Mucosa of rectum (tissue), 2 donors: ENCODE results near the gene LRRC32.

Source experiments
- H3K27ac ChIP-seq, 2 donors: one replicate each; pipeline ENCODE4 v1.7.0; 2013; ENCODE audit warnings: inconsistent platforms in 2 of 2, low read depth in 2 of 2, low read length in 2 of 2
- H3K27me3 ChIP-seq, 2 donors: one replicate each; pipeline ENCODE4 v1.7.0; 2013; ENCODE audit warnings: low read length in 2 of 2; ENCODE audit not compliant: control insufficient read depth in 2 of 2, insufficient read depth in 2 of 2
- H3K36me3 ChIP-seq, 2 donors: one replicate each; pipeline ENCODE4 v1.7.0; 2013; ENCODE audit warnings: low read length in 2 of 2; ENCODE audit not compliant: control insufficient read depth in 2 of 2, insufficient read depth in 2 of 2
- H3K4me1 ChIP-seq, 2 donors: one replicate each; pipeline ENCODE4 v1.7.0; 2013; ENCODE audit warnings: low read length in 2 of 2, mild to moderate bottlenecking in 1 of 2; ENCODE audit not compliant: control insufficient read depth in 2 of 2, insufficient read depth in 2 of 2
- H3K4me3 ChIP-seq, 2 donors: one replicate each; pipeline ENCODE4 v1.7.0; 2013; ENCODE audit warnings: low read length in 2 of 2
- H3K9ac ChIP-seq, 2 donors: one replicate each; pipeline ENCODE4 v1.7.0; 2013; ENCODE audit warnings: low read length in 2 of 2, low read depth in 1 of 2, mild to moderate bottlenecking in 1 of 2
- H3K9me3 ChIP-seq, 2 donors: one replicate each; pipeline ENCODE4 v1.7.0; 2013; ENCODE audit warnings: low read length in 2 of 2; ENCODE audit not compliant: control insufficient read depth in 2 of 2
- donor health status: healthy.
- donor health status: Normal muscosa, but diverticular disease.

Gene LRRC32

GRCh38 chr11:76638270-76639197, 32.0 kb downstream of the LRRC32 start:
- Histone ChIP-seq H3K9me3 (no peaks in the 10 kb centered on the region), H3K4me1 (peaks cover 0 to 4% of the 10 kb centered on the region in 2 donors), H3K4me3 (no peak overlapping the region), H3K27me3 (no peaks in the 10 kb centered on the region), H3K36me3 (no peaks in the 10 kb centered on the region), H3K9ac (no peak overlapping the region), H3K27ac (no peak overlapping the region)

GRCh38 chr11:76637491-76638269, 32.9 kb downstream of the LRRC32 start:
- Histone ChIP-seq H3K36me3 (no peaks in the 10 kb centered on the region), H3K4me3 (no peak overlapping the region), H3K9me3 (no peaks in the 10 kb centered on the region), H3K27ac (no peak overlapping the region), H3K27me3 (no peaks in the 10 kb centered on the region), H3K4me1 (peaks cover 0 to 4% of the 10 kb centered on the region in 2 donors), H3K9ac (no peak overlapping the region)

GRCh38 chr11:76636826-76637460, 33.6 kb downstream of the LRRC32 start:
- Histone ChIP-seq H3K4me3 (no peak overlapping the region), H3K36me3 (no peaks in the 10 kb centered on the region), H3K9me3 (no peaks in the 10 kb centered on the region), H3K9ac (no peak overlapping the region), H3K4me1 (peaks cover 0 to 4% of the 10 kb centered on the region in 2 donors), H3K27ac (no peak overlapping the region), H3K27me3 (no peaks in the 10 kb centered on the region)

GRCh38 chr11:76635991-76636738, 34.4 kb downstream of the LRRC32 start:
- Histone ChIP-seq H3K4me1 (peaks cover 0 to 4% of the 10 kb centered on the region in 2 donors), H3K9me3 (no peaks in the 10 kb centered on the region), H3K27me3 (no peaks in the 10 kb centered on the region), H3K9ac (no peak overlapping the region), H3K4me3 (no peak overlapping the region), H3K36me3 (no peaks in the 10 kb centered on the region), H3K27ac (no peak overlapping the region)

- no peak overlapping the region for H3K27ac ChIP-seq
- no peak overlapping the region for H3K9ac ChIP-seq
- H3K4me1 ChIP-seq, result peaks cover 9 to 12% of the 10 kb centered on the region in 2 donors
- H3K4me3 ChIP-seq, result no peak overlapping the region
- H3K27me3 ChIP-seq, result no peaks in the 10 kb centered on the region
- no peaks in the 10 kb centered on the region for H3K9me3 ChIP-seq
- H3K36me3 ChIP-seq, result no peaks in the 10 kb centered on the region
Observed at GRCh38 chr11:76634886-76635285, 35.7 kb downstream of the LRRC32 start.

GRCh38 chr11:76632492-76632891, 38.1 kb downstream of the LRRC32 start:
- no peaks in the 10 kb centered on the region for H3K36me3 ChIP-seq
- H3K9ac ChIP-seq, result no peak overlapping the region
- H3K27ac ChIP-seq, result no peak overlapping the region
- no peaks in the 10 kb centered on the region for H3K9me3 ChIP-seq
- H3K4me3 ChIP-seq, result no peak overlapping the region
- H3K27me3 ChIP-seq, result no peaks in the 10 kb centered on the region
- H3K4me1 ChIP-seq, result peaks cover 15 to 18% of the 10 kb centered on the region in 2 donors

GRCh38 chr11:76631566-76632308, 38.8 kb downstream of the LRRC32 start:
- H3K4me3 ChIP-seq, result no peak overlapping the region
- no peaks in the 10 kb centered on the region for H3K27me3 ChIP-seq
- peaks cover 12 to 20% of the 10 kb centered on the region in 2 donors for H3K4me1 ChIP-seq
- no peak overlapping the region for H3K9ac ChIP-seq
- H3K9me3 ChIP-seq, result no peaks in the 10 kb centered on the region
- no peak overlapping the region for H3K27ac ChIP-seq
- no peaks in the 10 kb centered on the region for H3K36me3 ChIP-seq

GRCh38 chr11:76630600-76631281, 39.8 kb downstream of the LRRC32 start:
- H3K36me3 ChIP-seq, result no peaks in the 10 kb centered on the region
- H3K4me3 ChIP-seq, result no peak overlapping the region
- H3K27ac ChIP-seq, result peak overlapping the region; percentile 60 to 76
- H3K27me3 ChIP-seq, result no peaks in the 10 kb centered on the region
- H3K9me3 ChIP-seq, result no peaks in the 10 kb centered on the region
- H3K4me1 ChIP-seq, result peaks cover 12 to 24% of the 10 kb centered on the region in 2 donors
- peak overlapping the region in 1 of 2 donors; percentile 5 for H3K9ac ChIP-seq
